Measurements from ENCODE around the gene COL25A1.

- TF ChIP-seq CTCF (conservative IDR thresholded peaks at IDR 0.05) (no peak), ZFX (IDR thresholded peaks at IDR 0.05) (no peak)
These were observed 249.2 kb downstream of the COL25A1 start for GRCh38 chr4:109053257-109053656.
